ENCODE data around the gene MRM3. TPM values are rescaled to one million over a fixed set of nuclear protein-coding genes. Genes with fewer than 3 reads are reported as not detected.
A peak's percentile ranks its signal among the peaks of the same experiment; 100 is the strongest.

Gene MRM3
- total RNA-seq, 1 donor from 2014 or later = 17.0 TPM

- intact Hi-C loops (cut with DNase I) = loop anchor here (5.0 kb wide), 1 partner anchor 205 kb away; the partner anchor contains the start of gene TIMM22
- Histone ChIP-seq H3K27ac (no peak overlapping the region), H3K9me3 (no peaks in the 10 kb centered on the region), H3K4me1 (peaks cover 0 to 7% of the 10 kb centered on the region in 2 donors), H3K36me3 (peaks cover 14 to 31% of the 10 kb centered on the region in 2 donors), H3K27me3 (no peaks in the 10 kb centered on the region), H3K4me3 (no peak overlapping the region)
- no peak for DNase-seq (ENCODE audit: low spot score in 2 of 2)
- TF ChIP-seq CTCF (IDR thresholded peaks at IDR 0.05) = no peak
These were observed 9.7 kb downstream of the MRM3 start for GRCh38 chr17:791829-792228.

- H3K9me3 ChIP-seq = no peaks in the 10 kb centered on the region
- peaks cover 0 to 7% of the 10 kb centered on the region in 2 donors for H3K4me1 ChIP-seq
- TF ChIP-seq CTCF (IDR thresholded peaks at IDR 0.05) = no peak
- intact Hi-C loops (cut with DNase I) = loop anchor here (5.0 kb wide), 1 partner anchor 205 kb away; the partner anchor contains the start of gene TIMM22
- no peaks in the 10 kb centered on the region for H3K27me3 ChIP-seq
- H3K36me3 ChIP-seq = peaks cover 14 to 31% of the 10 kb centered on the region in 2 donors
- no peak overlapping the region for H3K27ac ChIP-seq
- no peak overlapping the region for H3K4me3 ChIP-seq
- DNase-seq (ENCODE audit: low spot score in 2 of 2) = no peak
These were observed 10.1 kb downstream of the MRM3 start for GRCh38 chr17:792277-792676.

- peaks cover 6 to 18% of the 10 kb centered on the region in 2 donors for H3K36me3 ChIP-seq
- H3K9me3 ChIP-seq = no peaks in the 10 kb centered on the region
- peak overlapping the region in 1 of 2 donors; percentile 35 for H3K27ac ChIP-seq
- H3K4me3 ChIP-seq = peak overlapping the region in 1 of 2 donors; percentile 52
- H3K27me3 ChIP-seq = no peaks in the 10 kb centered on the region
- intact Hi-C loops (cut with DNase I) = loop anchor here (1.0 to 5.0 kb wide), 3 partner anchors 186 to 262 kb away; partner anchors contain the start of gene TIMM22
- peak in 1 of 2 donors; percentile 88 for DNase-seq (ENCODE audit: low spot score in 2 of 2)
- peak; percentile 74 to 92 (median 85) for TF ChIP-seq CTCF (IDR thresholded peaks at IDR 0.05)
- peaks cover 0 to 7% of the 10 kb centered on the region in 2 donors for H3K4me1 ChIP-seq
These were observed 12.7 kb downstream of the MRM3 start for GRCh38 chr17:794876-795275.

- peak overlapping the region in 1 of 2 donors; percentile 52 for H3K4me3 ChIP-seq
These were observed 13.1 kb downstream of the MRM3 start for GRCh38 chr17:795276-795675.

GRCh38 chr17:795721-796120, 13.6 kb downstream of the MRM3 start:
- H3K36me3 ChIP-seq = peaks cover 6 to 14% of the 10 kb centered on the region in 2 donors
- H3K4me1 ChIP-seq = peaks cover 0 to 7% of the 10 kb centered on the region in 2 donors
- H3K27me3 ChIP-seq = no peaks in the 10 kb centered on the region
- no peak for DNase-seq (ENCODE audit: low spot score in 2 of 2)
- intact Hi-C loops (cut with DNase I) = loop anchor here (5.0 kb wide), 1 partner anchor 262 kb away; no protein-coding TSS in a partner anchor
- no peak for TF ChIP-seq CTCF (IDR thresholded peaks at IDR 0.05)
- H3K27ac ChIP-seq = peak overlapping the region; percentile 8 to 35
- no peaks in the 10 kb centered on the region for H3K9me3 ChIP-seq
- no peak overlapping the region for H3K4me3 ChIP-seq

More at GRCh38 chr17:795276-795675, 13.1 kb downstream of the MRM3 start:
- H3K27me3 ChIP-seq = no peaks in the 10 kb centered on the region
- TF ChIP-seq CTCF (IDR thresholded peaks at IDR 0.05) = no peak
- peak overlapping the region; percentile 8 to 35 for H3K27ac ChIP-seq
- H3K36me3 ChIP-seq = peaks cover 6 to 14% of the 10 kb centered on the region in 2 donors
- H3K4me1 ChIP-seq = peaks cover 0 to 7% of the 10 kb centered on the region in 2 donors
- H3K9me3 ChIP-seq = no peaks in the 10 kb centered on the region
- DNase-seq (ENCODE audit: low spot score in 2 of 2) = no peak
- intact Hi-C loops (cut with DNase I) = loop anchor here (5.0 kb wide), 1 partner anchor 262 kb away; no protein-coding TSS in a partner anchor

All from ascending aorta (tissue), 2 donors.